GM19397 (cell line): ENCODE results near the gene PTPRK.

ENCODE experiments used
- ATAC-seq: cut with Tn5 transposase; IDR thresholded peaks from one replicate; pipeline ENCODE4 v1.9.1; 2021; ENCODE audit warnings: mild to moderate bottlenecking, moderate library complexity; ENCODE audit not compliant: unreplicated experiment

Gene PTPRK

DNA sequence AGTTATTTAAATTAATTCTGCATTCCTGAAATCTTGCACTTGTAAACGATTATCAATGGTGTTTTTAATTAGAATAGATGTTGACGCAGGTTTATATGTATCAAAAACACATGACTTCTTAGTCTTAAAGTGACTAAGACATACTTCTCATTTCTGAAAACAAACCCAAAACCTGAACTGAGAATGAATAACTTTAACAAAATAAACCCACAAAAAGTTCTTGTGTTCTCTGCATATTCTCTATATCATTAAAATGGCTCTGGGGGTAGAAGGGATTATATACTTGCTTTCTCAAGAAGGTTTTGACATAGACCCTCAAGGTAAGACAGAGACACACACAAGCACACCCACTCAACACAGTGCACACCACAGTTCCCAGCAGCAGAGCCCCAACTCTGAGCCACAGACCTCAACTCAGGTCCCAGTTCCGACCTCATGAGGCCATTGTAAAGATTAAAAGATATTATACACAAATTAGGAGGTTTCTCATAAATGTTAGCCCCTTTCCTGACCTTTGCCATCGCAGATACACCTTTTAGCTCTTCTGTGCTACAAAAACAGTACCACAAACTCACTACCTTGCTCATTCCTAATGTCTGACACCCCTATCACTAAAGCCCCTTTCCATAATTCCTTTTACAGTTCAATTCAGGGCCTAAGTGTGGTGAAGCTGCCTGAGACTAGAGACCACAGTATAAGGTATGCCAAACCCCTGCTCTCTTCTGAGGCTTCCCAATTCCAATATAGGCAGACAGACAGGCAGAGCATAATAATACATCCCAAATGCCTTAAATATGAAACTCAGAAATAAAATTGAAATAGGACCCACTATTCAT, 267.8 kb downstream of the PTPRK start:
- no peak for ATAC-seq

DNA sequence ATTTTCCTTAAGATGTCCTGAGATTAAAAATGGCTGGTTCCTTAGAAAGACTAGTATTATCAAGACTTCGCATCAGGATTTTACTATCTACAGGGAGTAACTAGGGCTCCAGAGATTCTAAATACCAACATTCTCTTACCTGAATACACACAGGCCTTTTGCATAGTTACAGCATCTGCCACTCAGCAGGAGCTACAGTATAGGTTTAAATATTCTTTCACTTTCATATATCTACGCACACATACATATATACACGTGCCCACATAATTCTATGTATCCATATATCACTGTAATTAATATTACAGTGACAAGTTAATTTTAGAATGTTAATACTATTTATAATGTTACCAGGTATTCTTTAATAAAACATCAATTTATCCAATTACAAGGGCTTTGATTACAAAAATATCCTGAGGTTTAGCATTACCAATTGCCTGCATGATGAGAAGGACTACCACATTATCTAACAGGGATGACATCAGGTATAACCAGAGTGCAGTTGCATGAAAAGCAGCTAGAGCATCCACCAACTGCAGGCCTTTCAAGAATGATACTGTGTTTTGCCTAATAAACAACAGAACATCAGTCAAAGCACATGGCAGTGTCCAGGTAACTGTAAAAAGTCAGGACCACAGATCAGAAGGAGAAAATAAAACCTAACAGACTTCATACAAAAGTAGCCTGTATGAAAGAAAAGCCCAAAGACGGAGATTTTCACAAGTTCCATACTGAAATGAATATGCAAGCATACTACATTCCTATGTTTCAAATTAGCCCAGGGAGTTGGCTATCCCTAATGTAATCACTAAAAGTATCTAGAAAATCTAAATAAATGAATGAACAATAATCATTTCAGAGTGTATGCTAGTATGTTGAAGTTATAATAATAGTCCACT, 268.7 kb downstream of the PTPRK start:
- no peak for ATAC-seq

DNA sequence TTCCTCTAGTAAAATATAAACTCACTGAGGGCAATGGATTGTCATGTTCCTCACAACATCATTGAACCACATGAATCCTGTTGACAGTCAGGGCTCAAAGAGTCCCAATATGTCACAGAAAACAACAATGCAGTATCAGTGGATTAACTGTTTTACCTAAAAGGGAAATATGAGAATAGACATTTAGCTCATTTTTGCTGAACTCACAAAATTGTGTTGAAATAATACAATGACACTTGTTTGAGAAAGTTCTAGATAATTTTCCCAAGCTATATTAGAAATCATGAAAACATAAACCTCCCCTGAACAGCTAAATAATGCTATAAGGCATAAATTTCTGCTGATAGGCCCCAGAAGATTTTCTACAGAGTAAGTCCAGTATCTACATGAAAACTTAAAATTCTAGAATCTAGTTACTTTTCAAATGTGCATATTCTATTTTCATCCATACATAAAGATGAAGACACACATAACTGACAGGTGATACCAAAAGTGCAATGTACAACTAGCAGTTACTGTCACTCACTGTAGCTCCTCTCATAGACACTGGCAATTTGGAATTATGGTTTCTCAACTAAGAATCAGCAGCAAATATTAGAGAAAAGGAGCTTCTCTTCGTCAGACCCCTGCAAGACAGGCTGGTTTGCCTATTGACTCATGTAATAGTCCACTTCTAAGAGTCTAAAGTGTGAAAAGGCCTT, 269.9 kb downstream of the PTPRK start:
- ATAC-seq: no peak

DNA sequence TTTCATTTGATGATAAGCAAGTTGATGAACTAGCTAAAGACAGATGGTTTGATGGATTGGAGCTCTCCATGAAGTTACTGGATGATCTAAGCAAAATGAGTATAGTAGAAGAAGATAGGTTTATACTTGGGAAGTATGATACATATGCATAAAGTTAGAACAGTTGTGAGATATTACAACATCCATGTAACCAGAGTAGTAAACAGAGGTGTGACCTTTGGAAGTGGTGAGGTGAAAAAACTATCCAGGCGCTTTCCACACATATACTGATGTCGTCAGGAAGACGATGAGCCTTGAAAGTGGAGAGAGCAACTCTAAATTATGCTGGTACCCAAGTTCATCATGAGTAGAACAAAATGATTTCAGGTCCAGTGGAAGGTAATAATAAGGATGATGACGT, 271.0 kb downstream of the PTPRK start:
- ATAC-seq: no peak

DNA sequence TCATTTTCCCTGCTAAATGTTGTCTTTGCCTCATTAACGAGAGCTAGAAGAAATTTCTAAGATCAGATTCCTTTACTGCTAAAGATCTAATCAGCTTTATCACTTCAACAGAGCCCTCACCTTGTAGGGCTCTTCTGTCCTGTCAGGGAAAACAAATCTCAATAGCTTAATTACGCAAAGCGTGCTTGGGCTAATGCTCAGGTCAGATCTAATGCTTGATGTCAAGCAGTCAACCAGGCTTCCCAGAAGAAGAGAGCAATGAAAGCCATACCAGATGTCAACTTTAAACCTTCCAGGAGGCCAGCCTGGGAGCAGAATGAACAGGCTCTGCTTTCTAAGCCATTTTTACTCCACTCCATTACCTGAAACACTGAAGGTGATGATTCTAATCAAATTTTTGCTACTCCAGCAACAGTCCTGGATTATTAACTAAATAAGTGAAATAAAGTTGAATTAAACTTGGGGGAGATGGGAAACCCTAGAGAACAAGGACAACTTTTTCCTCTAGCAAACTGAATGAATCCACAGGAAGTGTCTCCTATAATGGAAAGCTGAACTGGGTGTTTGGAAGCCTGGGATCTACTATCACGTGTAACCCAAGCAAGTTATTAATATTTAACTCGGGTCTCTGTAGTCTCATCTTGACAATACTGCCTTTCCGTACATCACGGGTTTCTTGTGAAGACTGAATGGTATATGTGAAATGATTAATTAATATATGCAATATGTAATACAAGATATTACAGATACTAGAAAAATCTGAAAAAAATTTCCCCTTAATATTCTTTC, 273.7 kb downstream of the PTPRK start:
- ATAC-seq: no peak

DNA sequence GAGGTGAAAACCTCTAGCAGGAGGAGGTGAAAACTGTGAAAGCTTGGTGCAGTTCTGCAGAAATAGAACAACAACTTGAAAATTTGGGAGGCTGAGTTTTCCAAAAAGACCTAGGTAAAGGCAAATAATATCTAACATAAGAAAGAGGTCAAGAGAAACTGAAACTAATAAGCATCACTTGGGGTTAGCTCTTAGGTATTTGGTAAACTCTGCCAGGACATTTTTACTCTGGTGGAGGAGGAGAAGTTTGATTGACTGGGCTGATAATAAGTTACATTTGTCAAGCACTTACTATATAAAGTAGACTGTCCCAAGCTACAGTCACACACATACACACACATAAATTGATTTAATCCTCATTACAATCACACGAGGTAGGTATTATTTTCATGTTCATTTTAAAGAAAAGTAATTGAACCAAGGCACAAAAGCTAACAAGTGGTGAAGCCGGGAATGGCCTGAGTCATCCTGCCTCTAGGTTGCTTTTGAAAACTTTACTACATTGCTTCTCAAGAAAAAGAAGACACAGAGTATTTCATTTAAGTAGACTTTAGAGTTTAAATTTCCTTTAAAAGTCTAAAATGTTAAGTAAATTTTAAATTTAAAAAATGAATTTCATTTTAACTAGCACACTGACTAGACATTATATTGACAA, 275.5 kb downstream of the PTPRK start:
- ATAC-seq: no peak

DNA sequence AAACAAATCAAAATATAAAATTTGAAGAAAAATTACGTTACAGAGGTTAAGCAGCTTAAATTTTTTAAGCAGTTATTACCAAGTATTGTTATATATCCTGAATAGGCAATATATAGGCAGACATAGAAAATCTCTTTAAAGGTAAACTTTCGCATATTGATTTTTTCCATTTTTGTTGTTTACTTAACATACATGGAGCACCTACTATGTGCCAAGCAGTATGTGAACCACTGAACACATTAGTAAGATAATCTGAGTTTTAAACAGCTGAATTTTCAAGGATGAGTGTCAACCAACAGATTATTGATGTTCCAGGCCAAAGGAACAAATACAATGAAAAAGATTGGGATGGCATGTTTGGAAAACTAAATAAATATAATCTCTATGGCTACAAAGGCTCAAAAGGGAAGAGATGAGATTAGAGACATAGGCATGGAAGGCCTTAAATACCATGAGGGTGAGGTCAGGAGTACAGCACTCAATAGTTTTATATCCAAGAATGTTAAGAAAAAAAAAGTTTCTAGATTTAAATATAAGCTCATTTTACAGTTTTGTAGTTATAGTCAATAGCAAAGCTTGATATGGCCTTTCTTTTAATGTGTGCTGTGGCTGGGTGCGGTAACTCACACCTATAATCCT, 277.5 kb downstream of the PTPRK start:
- no peak for ATAC-seq

DNA sequence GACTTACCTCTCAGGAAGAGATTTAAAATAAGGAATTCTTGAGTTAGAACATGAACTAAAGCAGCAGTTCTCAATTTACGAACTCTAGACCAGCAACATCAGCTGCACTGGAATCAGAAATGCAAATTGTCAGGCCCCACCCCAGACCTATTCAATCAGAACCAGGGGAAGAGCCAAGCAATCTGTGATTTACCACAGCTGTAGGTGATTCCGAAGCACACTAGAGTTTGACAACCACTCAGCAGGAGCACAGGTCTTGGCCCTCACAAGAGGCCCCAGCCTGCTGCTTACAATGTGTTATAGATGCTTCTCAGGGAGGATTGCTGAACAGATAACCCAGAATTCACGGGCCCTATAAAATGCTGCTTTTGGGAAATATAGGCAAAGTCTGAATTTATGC, 279.2 kb downstream of the PTPRK start:
- ATAC-seq: peak; percentile 80

DNA sequence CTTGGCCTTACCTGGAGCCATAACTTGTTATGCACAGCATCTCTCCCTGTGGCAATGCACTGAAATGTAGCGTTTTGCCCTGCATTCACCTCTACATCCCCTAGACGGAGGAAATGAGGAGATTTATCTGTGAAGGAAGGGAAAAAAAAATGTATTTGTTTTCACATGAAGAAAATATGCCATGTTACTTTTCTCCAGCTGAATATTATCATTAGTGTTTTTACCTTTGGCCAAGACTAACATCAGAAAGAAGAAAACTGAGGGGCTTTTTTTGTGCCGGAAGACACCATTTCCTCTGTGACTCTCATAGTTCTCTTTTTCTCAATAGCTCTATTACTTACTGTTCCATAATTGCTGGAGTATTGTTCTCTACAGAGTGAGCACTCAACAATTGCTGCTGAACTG, 280.4 kb downstream of the PTPRK start:
- ATAC-seq: peak; percentile 42

DNA sequence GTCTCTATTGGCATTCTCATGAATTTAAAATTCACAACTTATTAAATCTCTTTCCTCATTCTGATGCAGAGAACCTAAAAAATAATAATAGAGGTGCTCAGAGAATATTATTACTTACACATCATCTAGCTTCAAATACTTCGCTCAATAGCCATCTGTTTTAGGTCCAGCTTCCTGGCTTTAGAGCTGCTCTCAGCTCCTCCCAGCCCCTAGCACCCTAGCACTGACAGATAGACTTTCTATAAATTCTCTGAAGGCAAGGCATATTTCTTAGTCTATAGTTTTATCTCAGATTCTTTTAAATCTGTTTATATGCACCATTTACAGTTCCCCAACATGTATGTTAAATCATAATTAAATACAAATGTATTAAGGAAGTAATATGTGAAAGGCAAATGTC, 281.3 kb downstream of the PTPRK start:
- ATAC-seq: no peak

DNA sequence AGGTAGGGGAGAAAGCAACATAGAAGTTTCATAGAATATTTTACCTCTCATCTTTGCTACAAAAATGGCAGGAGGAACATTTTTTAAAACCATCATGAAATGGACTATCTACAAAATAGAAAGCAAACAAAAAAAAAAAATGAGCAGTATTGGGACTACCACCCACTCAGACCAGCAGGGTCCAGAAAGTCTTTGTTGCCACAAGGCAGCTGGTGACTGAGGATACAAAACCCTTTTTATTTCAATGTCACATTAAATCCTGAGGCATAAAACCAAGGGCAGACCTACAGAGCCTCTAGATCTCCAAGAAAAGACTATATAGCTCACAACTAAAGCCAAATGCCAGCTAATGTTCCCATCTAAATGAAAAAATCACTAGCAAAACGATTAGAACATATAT, 282.2 kb downstream of the PTPRK start:
- no peak for ATAC-seq

DNA sequence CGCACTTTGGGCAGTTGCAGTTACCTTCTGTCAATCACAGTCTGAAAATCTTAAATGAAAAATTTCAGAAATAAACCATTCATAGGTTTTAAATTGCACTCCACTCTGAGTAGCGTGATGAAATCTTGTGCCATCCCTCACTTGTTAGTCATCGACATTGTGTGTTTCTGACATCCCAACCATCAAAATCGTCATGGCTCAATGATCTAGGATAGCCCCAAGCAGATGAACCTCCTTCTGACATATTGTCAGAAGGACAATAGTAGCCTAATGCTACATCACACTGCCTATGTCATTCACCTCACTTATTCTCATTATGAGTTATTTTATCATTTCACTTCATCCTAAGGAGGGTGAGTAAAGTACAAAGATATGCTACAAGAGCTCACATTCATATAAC, 284.8 kb downstream of the PTPRK start:
- no peak for ATAC-seq

DNA sequence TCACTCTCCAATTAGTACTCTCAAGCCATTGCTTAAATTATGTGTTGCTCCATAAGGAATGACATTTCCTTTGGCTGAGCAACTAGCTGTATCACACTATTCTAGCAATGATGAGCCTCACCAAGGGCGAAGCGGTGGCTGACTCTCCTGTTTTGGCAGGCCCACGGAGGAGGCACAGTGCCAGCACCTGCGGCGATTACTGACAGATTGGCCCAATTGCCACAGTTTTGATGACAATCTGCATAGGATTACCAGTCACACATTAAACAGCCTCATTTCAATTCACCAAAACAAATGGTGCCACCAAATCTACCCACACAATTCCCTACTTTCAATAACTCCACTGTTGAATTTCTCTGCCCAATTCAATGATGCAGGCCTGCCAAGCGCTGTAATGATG, 286.9 kb downstream of the PTPRK start:
- ATAC-seq: no peak

DNA sequence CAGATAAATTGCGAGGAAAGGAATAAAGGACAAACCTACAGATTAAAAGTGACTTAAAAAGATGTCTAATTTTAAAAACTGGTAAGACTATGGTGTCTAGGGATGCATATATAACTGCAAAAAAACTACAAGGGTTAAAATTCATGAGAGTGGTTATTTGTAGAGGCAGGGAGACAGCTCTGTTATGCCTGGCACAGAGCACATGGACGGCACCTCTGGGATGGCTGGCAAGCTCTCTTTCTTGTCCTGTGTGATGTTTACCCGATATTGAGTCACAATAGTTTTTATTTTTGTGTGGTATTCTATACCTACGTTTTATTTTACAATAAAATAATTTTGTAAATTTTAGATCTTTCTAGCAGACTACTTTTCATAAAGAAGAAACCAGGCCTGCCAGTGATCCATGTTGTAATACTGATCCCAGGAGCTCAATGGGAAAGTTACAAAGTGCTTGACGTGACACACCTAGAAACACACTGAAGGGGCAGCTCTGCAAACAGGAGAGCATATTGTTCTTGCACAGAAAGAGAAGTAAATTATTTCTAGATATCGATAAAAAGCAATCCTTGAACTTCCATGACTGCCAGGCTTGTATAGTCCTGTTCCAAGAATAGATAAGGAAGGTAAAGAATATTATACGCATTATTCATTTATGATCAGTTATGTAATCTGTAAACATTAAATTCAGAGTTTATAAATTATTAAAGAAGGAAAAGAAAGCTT, 290.0 kb downstream of the PTPRK start:
- no peak for ATAC-seq

DNA sequence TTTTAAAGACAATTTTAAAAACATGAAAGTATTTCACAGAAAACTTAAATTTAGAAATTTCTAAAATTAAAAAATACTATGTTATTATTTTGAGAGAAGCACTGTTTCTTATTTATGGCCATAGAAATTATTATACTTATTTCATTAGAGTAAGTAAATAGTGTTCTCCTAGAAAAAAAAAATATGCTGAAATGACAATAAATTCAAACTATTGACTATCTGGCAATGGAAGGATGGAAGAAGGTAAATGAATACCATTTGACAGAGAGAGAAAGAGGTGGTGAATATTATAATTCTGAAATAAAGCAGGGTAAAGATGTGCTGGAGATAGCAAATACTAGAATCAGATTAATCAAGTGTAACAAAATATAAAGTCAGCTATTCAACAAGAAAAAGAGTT, 294.8 kb downstream of the PTPRK start:
- no peak for ATAC-seq

DNA sequence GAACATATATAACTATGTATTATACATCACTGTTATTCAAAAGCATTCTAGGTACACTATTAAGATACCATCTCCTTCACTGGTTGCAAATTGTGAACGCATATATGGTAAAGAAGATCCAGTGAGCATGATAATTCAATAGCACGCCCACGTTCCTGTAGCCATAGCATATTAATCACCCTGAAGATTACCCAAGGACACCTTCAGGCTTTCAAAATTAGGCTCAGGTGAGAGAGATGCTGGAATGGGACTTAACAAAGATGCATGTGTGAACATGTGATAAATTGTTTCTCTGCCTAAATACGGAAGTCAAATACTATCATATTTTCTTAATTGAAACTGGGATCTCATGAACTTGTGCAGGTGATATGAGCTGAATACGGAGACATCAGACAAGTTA, 303.5 kb downstream of the PTPRK start:
- no peak for ATAC-seq

DNA sequence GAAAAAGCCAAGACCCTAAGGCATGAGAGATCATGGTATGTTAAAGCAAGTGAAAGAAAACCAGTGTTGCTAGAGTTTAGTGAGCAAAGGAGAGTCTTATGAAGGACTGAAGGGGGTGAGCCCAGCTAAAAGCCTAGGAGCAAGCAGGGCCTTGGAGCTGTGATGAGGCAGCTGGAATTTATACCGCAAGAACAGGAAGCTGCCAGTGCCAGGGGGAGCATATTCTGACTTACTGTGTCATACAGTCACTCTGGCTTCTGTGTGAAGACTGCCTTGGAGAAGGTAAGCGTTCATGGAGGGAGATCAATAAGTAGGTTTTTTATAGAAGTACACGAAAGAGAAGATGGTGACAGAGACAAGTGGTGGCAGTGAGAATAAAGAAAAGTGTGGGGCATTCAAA, 310.6 kb downstream of the PTPRK start:
- no peak for ATAC-seq

DNA sequence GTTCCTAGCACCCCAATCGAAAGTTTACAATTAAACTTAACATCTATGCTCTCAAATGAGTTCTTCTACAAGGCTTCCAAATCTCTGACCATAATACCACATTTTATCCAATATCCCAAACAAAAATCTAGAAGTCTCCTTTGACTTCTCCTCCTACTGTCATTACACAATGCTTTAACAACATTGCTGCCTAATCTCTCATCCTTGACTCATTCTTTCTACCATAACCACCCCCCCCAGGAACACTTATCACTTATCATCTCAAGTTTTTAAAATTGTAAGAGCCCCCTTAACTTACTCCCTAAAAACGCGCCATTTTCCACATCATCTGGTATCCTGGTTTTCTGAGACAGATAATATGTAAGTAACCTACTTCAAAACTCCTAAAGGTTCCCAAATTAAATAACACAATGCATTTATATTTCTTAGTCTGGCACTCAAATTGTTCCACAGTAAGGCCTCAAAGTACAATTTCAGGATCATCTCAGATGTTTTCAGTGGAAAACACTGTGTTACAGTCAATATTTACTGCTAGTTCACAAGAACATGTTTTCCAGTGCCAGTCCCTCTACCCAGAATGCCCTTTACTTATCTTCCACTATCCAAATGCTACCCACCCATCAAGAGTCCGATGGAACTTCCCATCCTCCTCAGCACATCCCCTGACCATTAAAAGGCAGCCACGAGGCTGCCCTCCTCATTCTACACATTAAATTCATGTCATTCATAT, 311.4 kb downstream of the PTPRK start:
- ATAC-seq: no peak
